Neural cell (in vitro differentiated cells): ENCODE measurements around the gene TRAF2. TPM values are rescaled to one million over a fixed set of nuclear protein-coding genes. Genes with fewer than 3 reads are reported as not detected.

Experiments
- H2AFZ ChIP-seq: fragments of 200-600, 300-800 bp; sonication (generic), shearing (Covaris generic); 2 replicates; pipeline ENCODE4 v1.6.0; 2014; ENCODE audit warnings: low read depth, mild to moderate bottlenecking, antibody characterized with exemption, low read length, moderate library complexity
- H3F3A ChIP-seq: fragments of 200-600 bp; shearing (Covaris generic); 2 replicates; pipeline ENCODE4 v1.6.1; 2016; ENCODE audit warnings: mild to moderate bottlenecking, moderate library complexity, mixed read lengths, antibody characterized with exemption, low read length; ENCODE audit not compliant: insufficient read depth, poor library complexity, severe bottlenecking
- H3K27ac ChIP-seq: fragments of 200-600, 300-800 bp; sonication (generic), shearing (Covaris generic); 2 replicates; pipeline ENCODE4 v1.5.1; 2014; ENCODE audit warnings: mild to moderate bottlenecking, low read length, moderate library complexity
- H3K27me3 ChIP-seq: fragments of 300-800, 200-600 bp; sonication (generic), shearing (Covaris generic); 2 replicates; pipeline ENCODE4 v1.6.0; 2014; ENCODE audit warnings: mild to moderate bottlenecking, low read depth, low read length, moderate library complexity; ENCODE audit not compliant: insufficient read depth
- H3K36me3 ChIP-seq: fragments of 300-800, 200-600 bp; sonication (generic), shearing (Covaris generic); 2 replicates; pipeline ENCODE4 v1.5.1; 2014; ENCODE audit warnings: mild to moderate bottlenecking, antibody characterized with exemption, low read length, moderate library complexity; ENCODE audit not compliant: insufficient read depth
- H3K4me2 ChIP-seq: fragments of 300-800, 200-600 bp; sonication (generic), shearing (Covaris generic); 2 replicates; pipeline ENCODE4 v1.6.0; 2014; ENCODE audit warnings: mild to moderate bottlenecking, low read length
- H3K4me3 ChIP-seq: fragments of 300-800, 200-600 bp; sonication (generic), shearing (Covaris generic); 2 replicates; pipeline ENCODE4 v1.5.1; 2014; ENCODE audit warnings: mild to moderate bottlenecking, low read length, moderate library complexity
- H3K79me2 ChIP-seq: fragments of 200-600 bp; shearing (Covaris generic); replicated peaks from 2 replicates; pipeline ENCODE4 v1.6.0; 2014; ENCODE audit warnings: mild to moderate bottlenecking, low read length, moderate library complexity; ENCODE audit not compliant: insufficient read depth
- H3K9ac ChIP-seq: fragments of 300-800, 200-600 bp; sonication (generic), shearing (Covaris generic); 2 replicates; pipeline ENCODE4 v1.6.1; 2016; ENCODE audit warnings: mild to moderate bottlenecking, low read length, mixed read lengths
- H3K9me2 ChIP-seq: fragments of 200-600 bp; shearing (Covaris generic); 2 replicates; pipeline ENCODE4 v1.6.1; 2016; ENCODE audit warnings: mild to moderate bottlenecking, low read length, mixed read lengths; ENCODE audit not compliant: insufficient read depth
- H3K9me3 ChIP-seq: fragments of 200-600, 300-800 bp; sonication (generic), shearing (Covaris generic); 2 replicates; pipeline ENCODE4 v1.6.1; 2016; ENCODE audit warnings: mild to moderate bottlenecking, mixed run types, low read length, moderate library complexity, mixed read lengths
- H4K20me1 ChIP-seq: fragments of 200-600 bp; shearing (Covaris generic); 2 replicates; pipeline ENCODE4 v1.6.1; 2016; ENCODE audit warnings: mild to moderate bottlenecking, mixed run types; ENCODE audit not compliant: insufficient read depth
- CTCF ChIP-seq: fragments of 450-650 bp; IDR thresholded peaks from 2 replicates; pipeline ENCODE4 v1.5.1; 2014; ENCODE audit warnings: antibody characterized with exemption, mild to moderate bottlenecking, moderate library complexity; ENCODE audit not compliant: poor library complexity, severe bottlenecking
- EP300 ChIP-seq: fragments of 450-650 bp; conservative IDR thresholded peaks from 2 replicates; pipeline ENCODE4 v1.6.1; 2014; ENCODE audit warnings: antibody characterized with exemption, mild to moderate bottlenecking, moderate library complexity; ENCODE audit not compliant: poor library complexity, severe bottlenecking
- EZH2 ChIP-seq: fragments of 200-600, 300-800 bp; shearing (Covaris generic), sonication (generic); IDR thresholded peaks from 2 replicates; pipeline ENCODE4 v1.6.1; 2014; ENCODE audit warnings: antibody characterized with exemption, low read length, borderline replicate concordance, mild to moderate bottlenecking; ENCODE audit not compliant: insufficient read depth, poor library complexity, severe bottlenecking
- MXI1 ChIP-seq: fragments of 450-650 bp; conservative IDR thresholded peaks from 2 replicates; pipeline ENCODE4 v1.6.1; 2014; ENCODE audit warnings: antibody characterized with exemption, mild to moderate bottlenecking; ENCODE audit not compliant: poor library complexity, severe bottlenecking
- POLR2AphosphoS5 ChIP-seq: IDR thresholded peaks from 2 replicates; pipeline ENCODE4 v1.6.1; 2012
- RAD21 ChIP-seq: fragments of 450-650 bp; conservative IDR thresholded peaks from 2 replicates; pipeline ENCODE4 v1.6.1; 2014; ENCODE audit warnings: antibody characterized with exemption, mild to moderate bottlenecking, moderate library complexity
- REST ChIP-seq: IDR thresholded peaks from 2 replicates; pipeline ENCODE4 v1.6.1; 2012; ENCODE audit warnings: borderline replicate concordance
- SMC3 ChIP-seq: fragments of 450-650 bp; conservative IDR thresholded peaks from 2 replicates; pipeline ENCODE4 v1.6.1; 2014; ENCODE audit warnings: antibody characterized with exemption, mild to moderate bottlenecking, moderate library complexity; ENCODE audit not compliant: poor library complexity
- TAF1 ChIP-seq: IDR thresholded peaks from 2 replicates; pipeline ENCODE4 v1.6.1; 2012; ENCODE audit warnings: low read depth
- polyA plus RNA-seq: library from polyadenylated mRNA; depleted of rRNA; stranded (reverse); fragments of >200 nt; gene quantifications from 2 replicates; pipeline ENCODE4 v1.2.3, GENCODE V29; 2014

TRAF2 gene
- polyA plus RNA-seq, 1 donor from 2014 or later, result 14.6 TPM

- H3K27ac ChIP-seq, result no peak within 1 kb of the TSS
- no peak within 1 kb of the TSS for H3K4me2 ChIP-seq
- no peak within 1 kb of the TSS for H3K4me3 ChIP-seq
Measured at GRCh38 chr9:136951541-136952320, 65.4 kb downstream of the TRAF2 start, which contains the start of gene LCN12. LCN12 (plus strand) TSS chr9:136952273; CDS start chr9:136952328, 55 bp downstream.

More at GRCh38 chr9:136951541-136952320, 65.4 kb downstream of the TRAF2 start, which contains the start of gene LCN12:
- Histone ChIP-seq H3K9ac (no peak within 1 kb of the TSS), H4K20me1 (no peaks in the 10 kb centered on the region), H3K27me3 (no peaks in the 10 kb centered on the region), H2AFZ (no peak within 1 kb of the TSS), H3F3A (no peaks in the 10 kb centered on the region), H3K79me2 (no peaks in the 10 kb centered on the region), H3K36me3 (no peaks in the 10 kb centered on the region), H3K9me3 (no peaks in the 10 kb centered on the region), H3K9me2 (no peaks in the 10 kb centered on the region)
- TF ChIP-seq EP300, result no peak
- no peak for TF ChIP-seq SMC3
- no peak for TF ChIP-seq EZH2
- no peak for TF ChIP-seq REST
- TF ChIP-seq RAD21, result no peak
- no peak for TF ChIP-seq TAF1
- no peak for TF ChIP-seq MXI1
- no peak for TF ChIP-seq CTCF
- no peak for TF ChIP-seq POLR2AphosphoS5
